Caco-2 (cell line): ENCODE measurements around the gene ZNF346. TPM values are rescaled to one million over a fixed set of nuclear protein-coding genes. Genes with fewer than 3 reads are reported as not detected.
A peak's percentile ranks its signal among the peaks of the same experiment; 100 is the strongest.

Experiments used
- BruUV-seq: library from RNA; stranded (reverse); fragments of 400-500 nt; replicated peaks from 2 replicates; lab custom pipeline; 2021; lab: Mats Ljungman, UMichigan
- CTCF ChIA-PET: fragments of 300-600 bp; sonication (Branson Sonifier 250); formaldehyde crosslinking; loops from one replicate; lab custom pipeline; 2022; ENCODE audit warnings: antibody characterized with exemption; lab: Charles Lee
- POLR2A ChIA-PET: fragments of 300-600 bp; sonication (Branson Sonifier 250); formaldehyde crosslinking; loops from one replicate; lab custom pipeline; 2022; ENCODE audit warnings: antibody characterized with exemption; lab: Charles Lee
- DNase-seq, 2 experiments: peaks; one replicate each; pipeline versions ENCODE4 v3.0.0 to v3.0.0-alpha.2; 2020 to 2022
- H3K27me3 ChIP-seq: replicated peaks from 2 replicates; pipeline ENCODE4 v1.6.0; 2011; ENCODE audit warnings: low read length; ENCODE audit not compliant: control insufficient read depth, insufficient read depth
- H3K36me3 ChIP-seq: 2 replicates; pipeline ENCODE4 v1.5.1; 2011; ENCODE audit warnings: low read length; ENCODE audit not compliant: control insufficient read depth, insufficient read depth
- H3K4me1 ChIP-seq: fragments of 250-450 bp; sonication (Bioruptor Pico); 2 replicates; pipeline ENCODE4 v1.5.1; 2020; ENCODE audit warnings: mild to moderate bottlenecking
- H3K4me3 ChIP-seq: 2 replicates; pipeline ENCODE4 v1.5.1; 2011; ENCODE audit warnings: low read depth, mild to moderate bottlenecking, control low read depth, low read length
- H3K9me3 ChIP-seq: fragments of 250-450 bp; sonication (Bioruptor Pico); 2 replicates; pipeline ENCODE4 v1.5.1; 2020; ENCODE audit warnings: mild to moderate bottlenecking, moderate library complexity
- H3K27ac Mint-ChIP-seq: one replicate; pipeline ENCODE4 v1.8.0; 2022; ENCODE audit warnings: mixed read lengths; ENCODE audit not compliant: unreplicated experiment
- H3K27me3 Mint-ChIP-seq: one replicate; pipeline ENCODE4 v1.8.0; 2022; ENCODE audit warnings: mixed read lengths; ENCODE audit not compliant: insufficient read depth, unreplicated experiment
- H3K36me3 Mint-ChIP-seq: one replicate; pipeline ENCODE4 v1.8.0; 2022; ENCODE audit warnings: mild to moderate bottlenecking, mixed read lengths; ENCODE audit not compliant: insufficient read depth, unreplicated experiment
- H3K4me1 Mint-ChIP-seq: one replicate; pipeline ENCODE4 v1.8.0; 2022; ENCODE audit warnings: low read depth, mixed read lengths; ENCODE audit not compliant: unreplicated experiment
- H3K4me3 Mint-ChIP-seq: one replicate; pipeline ENCODE4 v1.8.0; 2022; ENCODE audit warnings: mild to moderate bottlenecking, moderate library complexity, mixed read lengths; ENCODE audit not compliant: unreplicated experiment
- H3K9me3 Mint-ChIP-seq: one replicate; pipeline ENCODE4 v1.8.0; 2022; ENCODE audit warnings: mixed read lengths; ENCODE audit not compliant: unreplicated experiment
- intact Hi-C: fragments of 100-400 bp; cut with micrococcal nuclease; formaldehyde crosslinking; loops from one replicate; pipeline ENCODE4 v1.10.0; 2022; ENCODE audit not compliant: unreplicated experiment
- total RNA-seq: library from RNA; stranded (reverse); gene quantifications from 2 replicates; pipeline ENCODE4 v1.2.3, GENCODE V29; 2022
- TF ChIP-seq, protein P1 (sequence below), 2 experiments: fragments of 200-600 bp in 1 of 2; IDR thresholded peaks; 1 replicate in 1 of 2; 2 replicates in 1 of 2; pipeline versions ENCODE4 v1.5.1 to v1.8.0; 2011 to 2022; ENCODE audit warnings: antibody characterized with exemption in 1 of 2, control low read depth in 1 of 2, inconsistent platforms in 1 of 2, low read depth in 1 of 2, low read length in 1 of 2, mild to moderate bottlenecking in 1 of 2, moderate library complexity in 1 of 2; ENCODE audit not compliant: insufficient read depth in 1 of 2, severe bottlenecking in 1 of 2, unreplicated experiment in 1 of 2

Gene ZNF346
- total RNA-seq, 1 experiment from 2014 or later = 24.2 TPM

DNA sequence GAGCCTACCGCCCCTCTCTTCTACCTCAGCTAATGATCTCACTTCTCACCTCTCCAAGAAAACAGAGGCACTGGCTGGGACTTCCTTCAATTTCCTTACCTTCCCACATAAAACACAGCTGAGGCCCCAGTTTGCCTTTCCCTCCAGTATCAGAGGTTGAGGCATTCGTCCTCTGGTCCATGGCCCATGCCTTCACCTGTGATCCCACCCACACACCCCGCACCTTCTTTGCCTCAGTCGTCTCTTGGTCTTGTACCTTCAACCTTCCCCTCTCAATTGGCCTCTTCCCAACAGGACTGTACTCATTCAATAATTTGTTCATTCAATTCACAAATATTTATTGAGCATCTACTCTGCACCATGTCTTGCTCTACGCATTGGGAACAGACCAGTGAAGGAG, 100.1 kb downstream of the ZNF346 start:
- no peak for DNase-seq
- no peaks in the 10 kb centered on the region for H3K27me3 Mint-ChIP-seq
- H3K4me1 Mint-ChIP-seq = no peaks in the 10 kb centered on the region
- H3K27me3 ChIP-seq = no peaks in the 10 kb centered on the region
- intact Hi-C loops = no loop called here
- TF ChIP-seq, protein P1, sequence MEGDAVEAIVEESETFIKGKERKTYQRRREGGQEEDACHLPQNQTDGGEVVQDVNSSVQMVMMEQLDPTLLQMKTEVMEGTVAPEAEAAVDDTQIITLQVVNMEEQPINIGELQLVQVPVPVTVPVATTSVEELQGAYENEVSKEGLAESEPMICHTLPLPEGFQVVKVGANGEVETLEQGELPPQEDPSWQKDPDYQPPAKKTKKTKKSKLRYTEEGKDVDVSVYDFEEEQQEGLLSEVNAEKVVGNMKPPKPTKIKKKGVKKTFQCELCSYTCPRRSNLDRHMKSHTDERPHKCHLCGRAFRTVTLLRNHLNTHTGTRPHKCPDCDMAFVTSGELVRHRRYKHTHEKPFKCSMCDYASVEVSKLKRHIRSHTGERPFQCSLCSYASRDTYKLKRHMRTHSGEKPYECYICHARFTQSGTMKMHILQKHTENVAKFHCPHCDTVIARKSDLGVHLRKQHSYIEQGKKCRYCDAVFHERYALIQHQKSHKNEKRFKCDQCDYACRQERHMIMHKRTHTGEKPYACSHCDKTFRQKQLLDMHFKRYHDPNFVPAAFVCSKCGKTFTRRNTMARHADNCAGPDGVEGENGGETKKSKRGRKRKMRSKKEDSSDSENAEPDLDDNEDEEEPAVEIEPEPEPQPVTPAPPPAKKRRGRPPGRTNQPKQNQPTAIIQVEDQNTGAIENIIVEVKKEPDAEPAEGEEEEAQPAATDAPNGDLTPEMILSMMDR (IDR thresholded peaks at IDR 0.05; ENCODE audit: insufficient read depth in 1 of 2, low read depth in 1 of 2, low read length in 1 of 2, severe bottlenecking in 1 of 2, unreplicated experiment in 1 of 2) = no peak
- CTCF ChIA-PET = no interaction called here
- no peak overlapping the region for H3K27ac Mint-ChIP-seq
- POLR2A ChIA-PET = no interaction called here
- H3K4me1 ChIP-seq = no peaks in the 10 kb centered on the region
- no peaks in the 10 kb centered on the region for H3K36me3 ChIP-seq
- H3K9me3 ChIP-seq = no peaks in the 10 kb centered on the region
- no TSS peak for BruUV-seq
- H3K4me3 Mint-ChIP-seq = no peak overlapping the region
- H3K36me3 Mint-ChIP-seq = no peaks in the 10 kb centered on the region
- H3K9me3 Mint-ChIP-seq = no peaks in the 10 kb centered on the region
- H3K4me3 ChIP-seq = no peak overlapping the region

DNA sequence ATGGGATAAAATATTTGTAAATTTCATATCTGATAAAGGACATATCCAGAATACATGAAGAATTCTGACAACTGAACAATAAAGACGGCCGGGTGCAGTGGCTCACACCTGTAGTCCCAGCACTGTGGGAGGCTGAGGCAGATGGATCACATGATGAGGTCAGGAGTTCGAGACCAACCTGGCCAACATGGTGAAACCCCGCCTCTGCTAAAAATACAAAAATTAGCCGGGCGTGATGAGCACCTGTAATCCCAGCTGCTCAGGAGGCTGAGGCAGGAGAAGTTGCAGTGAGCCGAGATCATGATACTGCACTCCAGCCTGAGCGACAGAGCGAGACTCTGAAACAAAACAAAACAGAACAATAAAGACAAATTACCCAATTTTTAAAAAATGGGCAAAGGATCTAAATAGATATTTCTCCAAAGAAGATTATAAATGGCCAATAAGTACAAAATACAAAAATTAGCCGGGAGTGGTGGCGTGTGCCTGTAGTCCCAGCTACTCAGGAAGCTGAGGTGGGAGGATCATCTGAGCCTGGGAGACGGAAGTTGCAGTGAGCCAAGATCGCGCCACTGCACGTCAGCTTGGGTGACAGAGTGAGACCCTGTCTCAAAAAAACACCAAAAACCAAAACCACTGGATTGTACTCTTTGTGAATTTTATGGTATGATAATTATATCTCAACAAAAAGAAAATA, 101.4 kb downstream of the ZNF346 start:
- TF ChIP-seq, protein P1 (IDR thresholded peaks at IDR 0.05; ENCODE audit: insufficient read depth in 1 of 2, low read depth in 1 of 2, low read length in 1 of 2, severe bottlenecking in 1 of 2, unreplicated experiment in 1 of 2) = no peak
- H3K36me3 ChIP-seq = no peaks in the 10 kb centered on the region
- Mint-ChIP-seq H3K4me1 (no peaks in the 10 kb centered on the region), H3K27me3 (no peaks in the 10 kb centered on the region), H3K27ac (no peak overlapping the region), H3K36me3 (no peaks in the 10 kb centered on the region), H3K9me3 (no peaks in the 10 kb centered on the region), H3K4me3 (no peak overlapping the region)
- ChIA-PET POLR2A (interaction anchor here (0.6 to 0.9 kb wide), 2 partner anchors 37 to 354 kb away, joined by 3 to 4 read pairs; partner anchors contain the start of gene FGFR4), CTCF (interaction anchor here (0.7 to 1.6 kb wide), 3 partner anchors 10 to 37 kb away, joined by 3 to 6 read pairs (median 4); partner anchors contain the start of gene FGFR4)
- DNase-seq = no peak
- intact Hi-C loops = no loop called here
- no peak overlapping the region for H3K4me3 ChIP-seq
- H3K27me3 ChIP-seq = no peaks in the 10 kb centered on the region
- BruUV-seq = no TSS peak
- H3K9me3 ChIP-seq = no peaks in the 10 kb centered on the region
- H3K4me1 ChIP-seq = no peaks in the 10 kb centered on the region

DNA sequence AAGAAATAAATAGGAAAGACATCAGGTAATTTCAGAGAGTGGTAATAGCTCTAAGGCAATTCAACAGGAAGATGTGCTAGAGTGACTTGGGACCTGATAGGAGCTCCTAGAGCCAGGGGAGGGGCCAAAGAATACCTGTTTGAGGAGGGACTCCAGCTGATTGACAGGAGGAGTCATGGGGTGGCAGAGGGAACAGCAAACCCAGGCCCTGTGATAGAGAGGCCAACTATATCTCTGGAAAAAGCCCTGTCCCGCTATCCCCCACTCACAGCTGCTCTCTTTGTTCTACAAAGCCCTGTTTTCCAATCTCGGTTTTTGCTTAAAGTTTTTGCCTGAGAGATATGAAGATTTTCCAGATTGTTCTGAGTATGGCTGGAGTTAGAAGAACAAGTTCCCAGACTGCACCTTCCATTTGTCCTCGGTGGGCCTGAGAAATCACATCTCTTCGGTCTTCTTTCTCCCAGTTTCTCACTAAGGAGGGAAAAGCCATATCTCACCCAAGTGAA, 102.0 kb downstream of the ZNF346 start:
- Mint-ChIP-seq H3K27me3 (no peaks in the 10 kb centered on the region), H3K9me3 (no peaks in the 10 kb centered on the region), H3K4me1 (no peaks in the 10 kb centered on the region), H3K4me3 (no peak overlapping the region), H3K27ac (no peak overlapping the region), H3K36me3 (no peaks in the 10 kb centered on the region)
- H3K4me1 ChIP-seq = no peaks in the 10 kb centered on the region
- H3K36me3 ChIP-seq = no peaks in the 10 kb centered on the region
- no peak overlapping the region for H3K4me3 ChIP-seq
- no peaks in the 10 kb centered on the region for H3K9me3 ChIP-seq
- ChIA-PET POLR2A (interaction anchor here (0.9 kb wide), 1 partner anchor 38 kb away, joined by 3 read pairs; the partner anchor contains the start of gene FGFR4), CTCF (interaction anchor here (0.7 to 1.6 kb wide), 3 partner anchors 11 to 37 kb away, joined by 3 to 6 read pairs (median 4); partner anchors contain the start of gene FGFR4)
- no TSS peak for BruUV-seq
- intact Hi-C loops = no loop called here
- peak in 1 of 2 experiments; percentile 47 for DNase-seq
- TF ChIP-seq, protein P1 (IDR thresholded peaks at IDR 0.05; ENCODE audit: insufficient read depth in 1 of 2, low read depth in 1 of 2, low read length in 1 of 2, severe bottlenecking in 1 of 2, unreplicated experiment in 1 of 2) = no peak
- no peaks in the 10 kb centered on the region for H3K27me3 ChIP-seq
